Measurements from ENCODE around the gene VPS36. TPM values are rescaled to one million over a fixed set of nuclear protein-coding genes. Genes with fewer than 3 reads are reported as not detected.

The VPS36 gene
- polyA plus RNA-seq, 1 donor from 2014 or later, result 85.4 TPM

DNA sequence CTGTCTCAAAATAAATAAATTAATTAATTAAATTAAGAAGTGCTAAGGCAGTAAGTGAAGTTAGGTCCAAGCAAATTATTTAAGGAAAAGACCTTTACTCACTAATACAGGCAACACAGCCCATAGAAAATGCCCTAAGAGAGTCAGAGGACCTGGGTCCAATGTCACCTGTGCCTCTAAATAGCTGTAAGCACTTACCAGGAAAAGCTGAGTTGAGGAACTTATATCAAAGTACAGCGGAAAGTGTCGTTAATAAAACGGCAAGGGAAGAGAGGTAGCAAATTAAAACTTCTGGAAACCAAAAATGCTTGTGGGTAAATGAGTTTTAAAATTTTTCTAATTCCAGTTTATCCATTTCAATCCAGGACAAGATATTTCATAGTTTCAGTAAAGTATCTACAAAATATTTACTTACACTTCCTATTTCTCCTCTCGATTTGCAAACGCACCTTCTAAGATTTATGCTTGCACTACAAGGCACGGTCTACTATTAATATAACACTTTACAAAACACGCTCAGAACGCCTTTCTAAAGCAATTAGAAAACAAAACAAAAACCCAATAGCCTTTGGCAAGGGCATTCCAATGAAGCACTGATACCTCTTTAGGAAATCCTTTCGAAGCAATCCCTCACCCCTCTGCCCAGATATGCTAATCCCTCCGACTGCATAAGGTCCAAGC, 963 bp downstream of the VPS36 start:
- Histone ChIP-seq H4K20me1 (ENCODE audit: insufficient read depth) (no peaks in the 10 kb centered on the region), H3K4me3 (ENCODE audit: low read length) (peak overlapping the region; percentile 97), H2AFZ (ENCODE audit: low read depth, low read length) (peak overlapping the region; percentile 59), H3K4me2 (ENCODE audit: low read length) (peak overlapping the region; percentile 99), H3K79me2 (replicated peaks; ENCODE audit: insufficient read depth, low read length) (peaks cover 33% of the 10 kb centered on the region), H3F3A (ENCODE audit: insufficient read depth, low read length, poor library complexity, severe bottlenecking) (no peaks in the 10 kb centered on the region), H3K27ac (ENCODE audit: low read length) (peak overlapping the region; percentile 72), H3K36me3 (ENCODE audit: insufficient read depth, low read length) (no peaks in the 10 kb centered on the region), H3K9me3 (ENCODE audit: low read length) (no peaks in the 10 kb centered on the region), H3K9ac (ENCODE audit: low read length) (peak overlapping the region; percentile 84), H3K9me2 (ENCODE audit: insufficient read depth, low read length) (no peaks in the 10 kb centered on the region), H3K27me3 (ENCODE audit: insufficient read depth, low read depth, low read length) (no peaks in the 10 kb centered on the region)
- TF ChIP-seq SMC3 (conservative IDR thresholded peaks at IDR 0.05; ENCODE audit: poor library complexity) (no peak), MXI1 (conservative IDR thresholded peaks at IDR 0.05; ENCODE audit: poor library complexity, severe bottlenecking) (no peak), POLR2AphosphoS5 (IDR thresholded peaks at IDR 0.05) (no peak), RAD21 (conservative IDR thresholded peaks at IDR 0.05) (no peak), CTCF (IDR thresholded peaks at IDR 0.05; ENCODE audit: poor library complexity, severe bottlenecking) (no peak), EZH2 (IDR thresholded peaks at IDR 0.05; ENCODE audit: borderline replicate concordance, insufficient read depth, low read length, poor library complexity, severe bottlenecking) (no peak), REST (IDR thresholded peaks at IDR 0.05; ENCODE audit: borderline replicate concordance) (no peak), TAF1 (IDR thresholded peaks at IDR 0.05; ENCODE audit: low read depth) (no peak), EP300 (conservative IDR thresholded peaks at IDR 0.05; ENCODE audit: poor library complexity, severe bottlenecking) (no peak)

DNA sequence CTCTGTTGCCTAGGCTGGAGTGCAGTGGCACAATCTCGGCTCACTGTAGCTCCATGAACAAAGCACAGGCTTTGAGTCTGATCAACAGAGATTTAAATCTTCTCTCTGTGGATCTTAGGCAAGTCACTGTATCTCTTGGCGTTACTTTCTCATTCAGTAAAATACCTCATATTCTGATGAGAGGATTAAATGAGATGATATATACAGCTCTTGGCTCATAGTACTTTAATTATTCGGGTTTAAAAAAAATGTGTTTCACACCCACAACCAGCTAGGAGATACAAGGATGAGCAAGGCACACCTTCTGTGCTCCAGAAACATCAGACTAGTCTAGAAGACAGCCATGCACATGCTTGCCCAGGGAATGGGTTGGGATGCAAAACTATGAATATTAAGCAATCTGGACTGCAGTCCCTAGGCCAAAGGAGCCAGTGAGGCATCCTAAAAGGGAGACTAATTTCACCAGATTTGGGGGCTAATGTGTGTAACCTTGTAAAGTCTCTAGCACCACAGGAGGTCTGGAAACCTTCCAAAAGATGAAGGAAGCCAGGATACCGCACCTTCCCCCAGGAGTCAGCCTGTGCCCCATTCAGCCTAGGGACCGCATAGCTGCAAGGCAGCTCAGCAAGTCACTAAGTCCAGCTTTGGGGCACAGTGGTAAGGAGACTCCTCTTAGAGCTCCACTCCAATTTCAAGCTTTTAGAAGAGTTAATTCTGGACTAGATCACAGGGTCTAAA, 2.5 kb downstream of the VPS36 start:
- Histone ChIP-seq H4K20me1 (ENCODE audit: insufficient read depth) (no peaks in the 10 kb centered on the region), H2AFZ (ENCODE audit: low read depth, low read length) (no peak overlapping the region), H3K9ac (ENCODE audit: low read length) (no peak overlapping the region), H3K4me2 (ENCODE audit: low read length) (no peak overlapping the region), H3K36me3 (ENCODE audit: insufficient read depth, low read length) (no peaks in the 10 kb centered on the region), H3K27me3 (ENCODE audit: insufficient read depth, low read depth, low read length) (no peaks in the 10 kb centered on the region), H3K4me3 (ENCODE audit: low read length) (peak overlapping the region; percentile 97), H3K27ac (ENCODE audit: low read length) (no peak overlapping the region), H3K9me3 (ENCODE audit: low read length) (no peaks in the 10 kb centered on the region), H3F3A (ENCODE audit: insufficient read depth, low read length, poor library complexity, severe bottlenecking) (no peaks in the 10 kb centered on the region), H3K79me2 (replicated peaks; ENCODE audit: insufficient read depth, low read length) (peaks cover 33% of the 10 kb centered on the region), H3K9me2 (ENCODE audit: insufficient read depth, low read length) (no peaks in the 10 kb centered on the region)
- TF ChIP-seq TAF1 (IDR thresholded peaks at IDR 0.05; ENCODE audit: low read depth) (no peak), RAD21 (conservative IDR thresholded peaks at IDR 0.05) (no peak), CTCF (IDR thresholded peaks at IDR 0.05; ENCODE audit: poor library complexity, severe bottlenecking) (no peak), MXI1 (conservative IDR thresholded peaks at IDR 0.05; ENCODE audit: poor library complexity, severe bottlenecking) (no peak), EZH2 (IDR thresholded peaks at IDR 0.05; ENCODE audit: borderline replicate concordance, insufficient read depth, low read length, poor library complexity, severe bottlenecking) (no peak), REST (IDR thresholded peaks at IDR 0.05; ENCODE audit: borderline replicate concordance) (no peak), POLR2AphosphoS5 (IDR thresholded peaks at IDR 0.05) (no peak)
